HG02981 (cell line): ENCODE results near the gene ATP1A2.
"Not testable (repeated sequence)": the region's sequence is repeated elsewhere in the genome, so short reads cannot be mapped to it uniquely, and the experiment has no call there.

Experiments
- ATAC-seq: cut with Tn5 transposase; IDR thresholded peaks from one replicate; pipeline ENCODE4 v1.9.1; 2021; ENCODE audit warnings: mild to moderate bottlenecking, moderate library complexity; ENCODE audit not compliant: unreplicated experiment

The ATP1A2 gene

GRCh38 chr1:160099716-160100375, 15.7 kb upstream of the ATP1A2 start:
- ATAC-seq, result no peak

GRCh38 chr1:160101037-160101716, 14.4 kb upstream of the ATP1A2 start:
- ATAC-seq, result no peak

- no peak for ATAC-seq
Measured at GRCh38 chr1:160101717-160102522, 13.6 kb upstream of the ATP1A2 start.

GRCh38 chr1:160103658-160104408, 11.7 kb upstream of the ATP1A2 start:
- no peak for ATAC-seq

GRCh38 chr1:160104486-160104885, 11.1 kb upstream of the ATP1A2 start:
- ATAC-seq, result no peak

- no peak for ATAC-seq
Measured at GRCh38 chr1:160105155-160105554, 10.4 kb upstream of the ATP1A2 start.

- ATAC-seq, result no peak
Measured at GRCh38 chr1:160107512-160107911, 8.0 kb upstream of the ATP1A2 start.

GRCh38 chr1:160108888-160109662, 6.5 kb upstream of the ATP1A2 start:
- no peak for ATAC-seq

GRCh38 chr1:160109686-160110085, 5.9 kb upstream of the ATP1A2 start:
- no peak for ATAC-seq

- not testable (repeated sequence) for ATAC-seq
Measured at GRCh38 chr1:160111462-160111861, 4.1 kb upstream of the ATP1A2 start.

GRCh38 chr1:160112357-160112756, 3.2 kb upstream of the ATP1A2 start:
- ATAC-seq, result no peak

GRCh38 chr1:160113407-160113806, 2.2 kb upstream of the ATP1A2 start:
- no peak for ATAC-seq

GRCh38 chr1:160114085-160114484, 1.5 kb upstream of the ATP1A2 start:
- no peak for ATAC-seq

- no peak for ATAC-seq
Measured at GRCh38 chr1:160116283-160117147, 956 bp downstream of the ATP1A2 start.

- ATAC-seq, result no peak
Measured at GRCh38 chr1:160117300-160117699, 1.7 kb downstream of the ATP1A2 start.

- no peak for ATAC-seq
Measured at GRCh38 chr1:160117709-160118183, 2.2 kb downstream of the ATP1A2 start.

GRCh38 chr1:160118928-160119327, 3.4 kb downstream of the ATP1A2 start:
- ATAC-seq, result no peak

- ATAC-seq, result no peak
Measured at GRCh38 chr1:160120797-160121196, 5.2 kb downstream of the ATP1A2 start.

- ATAC-seq, result no peak
Measured at GRCh38 chr1:160121388-160121787, 5.8 kb downstream of the ATP1A2 start.
